OCI-M1 (cell line): ENCODE data around the gene LPP.
"Not testable (repeated sequence)": the region's sequence is repeated elsewhere in the genome, so short reads cannot be mapped to it uniquely, and the experiment has no call there.

Experiments used
- DNase-seq: peaks from one replicate; lab custom pipeline; 2025; lab: John Stamatoyannopoulos, UW

LPP gene

DNA sequence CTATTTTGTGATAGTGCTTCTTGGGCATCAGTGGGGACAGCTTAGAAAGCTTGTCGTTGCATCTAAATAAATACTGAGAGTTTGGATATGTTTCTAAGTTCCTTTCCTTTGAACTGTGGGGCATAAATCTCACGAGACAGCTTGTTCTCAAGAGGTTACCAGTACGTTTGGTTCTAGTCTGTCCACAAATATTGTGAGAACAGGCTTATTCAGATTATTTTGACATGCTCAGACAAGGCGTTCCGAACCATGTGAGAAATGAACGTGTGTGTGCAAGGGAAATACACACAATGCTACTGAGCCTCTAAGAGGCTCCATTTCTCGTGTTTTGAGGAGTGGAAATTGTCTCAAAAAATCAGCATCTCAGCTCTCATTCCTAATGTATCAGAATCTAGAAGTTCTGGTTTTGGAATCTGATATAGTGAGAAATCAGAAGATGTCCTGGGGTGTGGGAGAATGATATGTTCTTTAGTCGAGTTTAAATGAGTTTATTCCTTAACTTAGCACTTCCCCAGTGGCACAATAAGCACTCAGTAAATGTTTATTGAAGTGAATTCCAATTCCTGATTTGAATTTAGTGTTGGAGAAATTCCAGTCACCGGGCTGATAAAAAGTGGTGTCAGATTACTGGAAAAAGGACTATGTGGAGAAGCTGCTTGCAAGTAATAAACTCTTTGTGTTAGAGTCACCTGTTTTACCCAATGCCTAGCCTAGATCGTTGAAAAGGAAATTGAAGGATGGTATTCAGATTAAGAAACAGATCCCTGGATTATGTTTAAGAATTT is 481.5 kb downstream of the LPP start:
- DNase-seq: no peak

DNA sequence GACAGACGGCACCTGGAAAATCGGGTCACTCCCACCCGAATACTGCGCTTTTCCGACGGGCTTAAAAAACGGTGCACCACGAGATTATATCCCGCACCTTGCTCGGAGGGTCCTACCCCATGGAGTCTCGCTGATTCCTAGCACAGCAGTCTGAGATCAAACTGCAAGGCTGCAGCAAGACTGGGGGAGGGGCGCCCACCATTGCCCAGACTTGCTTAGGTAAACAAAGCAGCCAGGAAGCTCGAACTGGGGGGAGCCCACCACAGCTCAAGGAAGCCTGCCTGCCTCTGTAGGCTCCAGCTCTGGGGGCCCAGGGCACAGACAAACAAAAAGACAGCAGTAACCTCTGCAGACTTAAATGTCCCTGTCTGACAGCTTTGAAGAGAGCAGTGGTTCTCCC is 482.3 kb downstream of the LPP start:
- DNase-seq: not testable (repeated sequence)

DNA sequence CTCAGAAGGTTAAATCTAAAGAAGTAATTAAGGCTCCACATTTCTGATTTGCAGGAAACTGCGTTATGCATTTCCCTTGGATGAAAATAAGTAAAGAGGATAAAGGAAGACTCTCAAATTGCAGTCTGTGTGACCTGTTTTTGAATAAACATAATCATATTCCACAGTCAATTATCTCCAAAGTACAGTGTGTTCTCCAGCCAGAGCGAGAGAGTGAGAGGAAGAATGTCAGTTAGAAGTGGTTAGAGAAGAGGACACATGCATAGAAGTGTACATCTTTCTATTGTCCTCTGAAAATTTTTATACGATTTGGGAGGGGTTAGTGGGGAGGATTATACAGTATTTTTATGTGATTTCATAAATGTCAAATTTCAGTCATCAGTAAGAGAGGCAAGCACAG is 487.1 kb downstream of the LPP start:
- DNase-seq: no peak

DNA sequence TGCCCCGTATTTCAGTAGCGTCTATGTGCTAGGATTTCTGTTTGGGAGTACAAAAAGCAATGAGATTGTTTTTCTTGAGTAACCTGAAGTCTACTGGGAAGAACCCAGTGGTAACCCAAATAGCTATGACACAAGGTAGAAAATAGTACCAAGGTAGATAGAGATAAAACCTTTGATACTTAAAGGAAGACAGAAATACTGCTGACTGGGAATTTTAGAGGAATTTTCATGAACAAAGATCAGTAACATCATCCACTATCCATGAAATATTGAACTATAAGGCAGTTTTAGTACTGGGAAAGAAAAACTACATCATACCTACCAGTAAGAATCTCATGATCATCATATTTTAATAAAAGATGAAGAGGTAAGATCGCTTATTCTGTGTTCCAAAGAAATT is 489.8 kb downstream of the LPP start:
- DNase-seq: no peak

DNA sequence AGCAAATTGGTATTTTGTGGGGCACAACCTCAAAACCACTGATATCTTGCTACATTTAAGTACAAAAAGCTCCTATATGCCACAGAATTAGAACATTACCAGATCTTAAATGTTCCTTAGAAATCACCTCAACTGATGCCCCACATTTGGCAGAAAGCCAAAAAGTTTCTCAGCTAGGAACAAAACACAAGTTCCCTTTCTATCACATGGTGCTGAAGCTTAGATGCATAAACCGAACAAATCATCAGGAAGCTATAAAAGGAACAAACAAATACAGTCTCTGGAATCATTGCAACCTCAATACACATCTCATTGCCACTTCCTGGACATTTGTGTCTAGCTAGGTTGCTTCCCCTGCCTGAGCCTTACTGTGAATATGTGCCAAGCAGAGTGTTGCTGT is 492.6 kb downstream of the LPP start:
- peak; percentile 10 for DNase-seq

DNA sequence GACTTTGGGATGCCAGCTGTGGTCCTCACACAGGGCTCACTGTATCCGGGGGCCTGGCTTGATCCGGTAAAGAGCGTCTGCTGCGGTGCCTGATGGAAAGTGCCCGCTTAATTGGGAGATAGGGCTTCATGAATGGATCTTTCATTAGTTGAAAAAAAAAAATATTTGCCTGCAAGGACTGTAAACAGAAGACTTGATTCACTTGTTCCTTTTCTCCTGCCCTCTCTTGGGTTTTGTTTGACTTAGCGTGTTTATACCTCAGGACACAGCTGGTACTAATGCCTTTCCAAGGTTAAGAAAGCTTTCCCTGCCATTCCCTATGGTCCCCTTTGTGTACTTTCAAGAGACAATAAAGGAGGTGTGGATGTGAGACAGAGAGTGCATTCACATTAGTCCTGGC is 493.3 kb downstream of the LPP start:
- no peak for DNase-seq

DNA sequence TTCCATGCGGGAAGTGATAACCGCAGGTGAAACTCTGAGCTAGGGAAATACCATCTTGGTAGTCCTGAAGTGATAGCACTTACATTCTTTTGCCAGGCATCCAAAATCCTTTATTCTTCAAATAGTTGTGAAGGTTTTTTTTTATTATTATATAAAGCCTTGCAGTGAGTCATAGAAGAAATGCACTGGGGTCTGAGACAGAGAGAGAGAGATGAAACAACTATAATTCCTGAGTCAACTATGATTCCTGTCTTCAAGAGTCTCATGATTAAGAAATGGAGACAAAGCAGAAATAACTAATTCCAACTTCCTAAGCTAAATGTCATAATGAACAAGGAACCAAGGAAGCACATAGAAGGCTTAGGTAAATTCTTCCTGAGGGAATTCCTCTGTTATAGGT is 495.6 kb downstream of the LPP start:
- no peak for DNase-seq

DNA sequence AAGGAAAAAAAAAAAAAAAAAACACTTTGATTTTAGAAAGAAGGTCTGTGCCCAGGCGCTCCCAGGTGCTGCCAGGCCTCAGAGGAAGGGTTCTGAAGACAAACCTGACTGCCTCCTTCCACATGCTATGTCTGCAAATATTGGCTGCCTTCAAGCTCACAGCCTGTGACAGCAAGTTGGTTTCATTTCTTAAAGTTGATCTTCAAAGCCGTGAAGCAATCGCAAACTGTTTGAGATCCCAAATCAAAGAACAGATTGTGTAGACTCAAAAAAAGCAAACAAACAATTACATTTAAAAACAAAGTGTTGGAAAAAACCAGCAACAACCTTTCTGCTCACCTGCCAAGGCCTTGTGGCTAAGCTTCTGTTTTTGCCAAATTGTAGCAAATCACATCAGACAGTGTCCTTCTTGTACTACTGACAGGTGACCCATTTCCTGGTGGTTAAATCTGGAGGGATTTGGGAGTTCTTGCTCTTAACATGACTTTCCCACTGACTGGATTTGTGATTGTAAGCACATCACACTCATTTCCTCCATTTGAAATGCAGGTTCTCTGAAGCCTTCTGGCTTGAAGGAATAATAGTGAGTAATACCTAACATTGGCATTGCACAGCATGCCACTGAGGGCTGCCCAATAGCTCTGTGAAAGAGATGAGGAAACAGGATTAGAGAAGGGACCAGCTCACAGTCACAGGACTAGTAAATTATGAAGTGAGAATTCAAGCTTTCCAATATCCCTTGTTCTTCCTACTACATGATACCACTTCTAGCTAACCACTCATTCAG is 502.4 kb downstream of the LPP start:
- no peak for DNase-seq

DNA sequence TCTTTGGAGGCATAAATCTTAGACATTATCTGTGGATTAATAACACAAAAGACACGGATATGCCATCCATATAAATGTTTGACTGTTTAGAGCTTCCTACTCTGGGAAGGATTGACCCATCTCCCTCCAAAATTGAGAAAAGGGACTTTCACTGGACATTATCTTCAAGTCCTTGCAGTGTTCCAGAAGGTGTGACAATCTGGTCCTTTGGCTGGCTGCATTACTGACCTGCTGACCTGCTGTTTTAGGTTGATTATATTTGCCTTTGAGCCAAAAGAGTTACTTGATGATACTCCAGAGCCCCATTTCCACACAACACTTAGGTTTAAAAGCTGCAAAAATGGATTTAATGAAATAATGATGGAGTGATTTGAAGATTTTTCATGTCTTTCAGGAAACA is 504.6 kb downstream of the LPP start:
- DNase-seq: no peak

DNA sequence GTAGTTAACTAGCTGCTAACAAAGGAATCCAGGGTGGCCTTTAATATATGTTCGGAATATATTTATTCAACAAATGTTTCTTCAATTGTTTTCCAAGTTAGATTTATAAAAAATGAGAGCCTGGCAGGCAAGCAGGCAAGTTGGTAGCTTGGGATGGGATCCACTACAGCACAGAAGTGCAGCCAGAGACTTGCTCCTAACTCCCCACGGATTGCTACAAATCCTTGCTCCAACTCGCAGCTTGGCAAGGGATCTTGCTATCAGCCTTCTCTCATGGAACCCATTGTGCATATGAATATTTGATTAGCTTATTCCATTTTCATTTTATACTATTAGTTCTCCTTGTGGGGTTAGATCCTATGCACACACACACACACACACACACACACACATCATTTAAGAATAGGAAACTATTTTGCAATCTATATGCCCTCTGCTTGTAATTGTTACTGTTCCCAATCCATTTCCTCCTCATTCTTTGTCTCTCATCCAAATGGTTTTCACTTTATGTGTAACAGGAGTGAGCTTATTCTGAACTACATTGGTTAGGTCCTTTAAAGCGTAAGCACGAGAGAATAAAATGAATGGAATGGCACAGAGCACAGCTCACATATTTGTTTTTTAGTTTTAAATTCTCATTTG is 505.6 kb downstream of the LPP start:
- DNase-seq: no peak

DNA sequence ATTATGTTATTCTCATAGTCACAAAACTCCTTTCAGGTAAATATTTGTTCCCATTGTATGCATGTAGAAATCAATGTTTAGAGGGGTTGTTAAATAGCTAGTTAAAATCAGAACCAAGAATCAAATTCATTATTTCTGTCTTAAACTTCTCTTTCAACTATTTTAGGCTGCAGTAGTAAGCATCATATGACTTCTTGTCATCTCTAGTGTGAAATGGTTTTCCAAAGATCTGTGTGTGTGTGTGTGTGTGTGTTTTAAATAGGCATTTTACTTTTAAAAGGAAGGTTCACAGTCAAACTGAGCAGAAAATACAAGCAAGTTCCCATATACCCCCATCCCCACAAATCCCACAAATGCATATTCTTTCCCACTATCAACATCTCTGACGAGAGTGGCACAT is 506.5 kb downstream of the LPP start:
- DNase-seq: no peak

DNA sequence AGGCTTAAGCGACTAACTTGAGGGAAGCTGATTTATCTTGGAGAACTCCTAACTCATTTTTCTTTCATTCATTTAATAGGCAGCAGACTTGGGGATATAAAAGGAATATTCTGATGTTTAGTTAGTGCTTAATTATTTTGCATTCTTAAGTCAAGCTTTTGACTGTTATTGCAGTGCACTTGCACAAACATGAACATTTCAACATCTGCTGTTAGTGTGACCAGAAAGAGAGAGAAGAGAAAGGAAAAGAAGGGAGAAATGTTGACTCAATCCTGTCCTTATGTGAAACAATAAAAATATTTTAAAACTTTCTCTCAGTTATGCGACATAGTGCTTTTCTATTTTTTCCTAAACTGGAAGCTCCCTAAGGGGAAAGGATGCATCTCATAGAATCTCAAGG is 507.8 kb downstream of the LPP start:
- no peak for DNase-seq

DNA sequence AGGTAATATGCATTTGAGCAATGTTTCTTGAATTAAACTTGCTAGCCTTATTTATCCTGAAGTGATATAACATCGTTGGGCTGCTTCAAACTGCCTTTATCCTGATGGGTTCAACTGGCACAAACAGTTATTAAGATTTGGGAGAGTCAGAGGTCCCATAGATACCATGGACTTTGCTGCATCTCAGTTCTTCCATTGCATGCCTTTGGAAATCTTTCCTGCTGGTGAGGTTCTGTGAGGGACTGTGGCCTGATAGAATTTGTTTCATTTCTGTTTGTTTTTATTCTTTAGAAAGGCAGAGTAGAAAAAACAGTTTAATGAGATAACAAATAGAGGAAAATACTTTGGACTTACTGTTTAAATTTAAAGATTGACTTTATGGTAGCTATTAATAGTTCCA is 508.3 kb downstream of the LPP start:
- no peak for DNase-seq

DNA sequence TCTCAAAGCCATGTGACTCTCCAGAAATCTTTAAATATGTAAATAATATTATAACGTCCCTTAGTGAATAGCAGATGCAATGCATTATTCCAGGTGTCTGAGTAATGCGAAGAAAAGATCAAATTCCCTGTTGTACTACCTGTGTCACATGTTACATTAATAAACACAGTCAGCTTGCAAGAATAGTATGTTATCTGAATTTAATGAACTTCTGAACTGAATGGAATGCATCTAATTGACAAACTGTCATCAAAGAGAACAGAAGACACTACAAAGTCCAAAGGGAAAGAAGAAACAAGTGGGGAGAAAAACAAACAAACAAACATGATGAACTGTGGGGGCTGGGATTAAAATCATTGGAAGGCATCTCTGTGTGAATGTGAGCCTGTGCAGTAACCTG is 508.8 kb downstream of the LPP start:
- no peak for DNase-seq

DNA sequence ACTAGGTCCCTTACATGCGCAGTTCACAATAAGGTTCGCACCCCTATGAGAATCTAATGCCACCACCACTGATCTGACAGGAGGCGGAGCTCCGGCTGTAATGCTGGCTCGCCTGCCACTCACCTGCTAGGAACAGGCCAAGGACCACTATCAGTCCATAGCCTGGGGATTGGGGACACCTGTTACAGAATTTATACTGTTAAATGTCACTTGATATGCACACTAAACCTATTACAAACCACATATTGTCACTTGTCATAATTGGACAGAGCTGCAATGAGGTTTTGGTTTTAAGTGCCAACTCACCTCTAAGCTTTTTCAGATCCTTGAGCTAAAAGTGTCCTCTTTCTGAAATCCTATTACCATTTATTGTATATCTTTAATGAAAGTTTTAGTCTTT is 509.9 kb downstream of the LPP start:
- no peak for DNase-seq

DNA sequence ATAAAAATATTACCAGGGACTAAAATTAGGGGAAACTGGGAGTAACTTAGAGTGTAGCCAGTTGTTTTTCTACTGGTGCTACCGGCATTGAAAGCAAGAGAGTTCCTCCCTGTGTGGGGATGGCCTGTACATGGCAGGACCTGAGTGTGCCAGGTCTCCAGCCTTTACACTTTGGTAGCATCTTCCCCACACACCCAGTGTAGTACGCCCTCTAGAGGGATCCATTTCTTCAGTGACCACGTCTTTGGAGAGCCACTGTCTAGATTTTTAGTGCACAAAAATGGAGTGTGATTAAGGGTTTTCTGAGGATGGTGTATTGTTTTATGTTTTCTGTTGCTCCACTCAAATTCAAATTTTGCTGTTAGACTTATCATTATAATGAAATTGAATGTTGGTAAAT is 510.8 kb downstream of the LPP start:
- DNase-seq: peak; percentile 33

DNA sequence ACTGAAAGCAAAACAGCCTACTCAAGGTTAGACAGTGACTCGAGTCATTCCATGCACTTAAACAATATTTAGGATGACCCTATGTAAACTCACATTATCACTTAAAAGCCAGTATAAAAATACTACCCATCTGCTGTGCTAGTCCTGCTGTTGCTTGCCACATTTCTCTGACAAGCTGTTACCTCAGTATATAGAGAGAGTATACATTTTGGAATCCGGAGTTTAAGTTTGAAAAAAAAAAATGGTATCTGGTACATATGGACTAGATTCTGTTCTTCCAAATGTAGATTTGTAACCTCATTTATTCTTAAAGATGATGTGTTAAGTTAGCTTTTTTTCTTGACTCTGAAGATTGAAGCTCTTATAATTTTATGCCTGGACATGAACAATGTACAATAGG is 514.0 kb downstream of the LPP start:
- no peak for DNase-seq

DNA sequence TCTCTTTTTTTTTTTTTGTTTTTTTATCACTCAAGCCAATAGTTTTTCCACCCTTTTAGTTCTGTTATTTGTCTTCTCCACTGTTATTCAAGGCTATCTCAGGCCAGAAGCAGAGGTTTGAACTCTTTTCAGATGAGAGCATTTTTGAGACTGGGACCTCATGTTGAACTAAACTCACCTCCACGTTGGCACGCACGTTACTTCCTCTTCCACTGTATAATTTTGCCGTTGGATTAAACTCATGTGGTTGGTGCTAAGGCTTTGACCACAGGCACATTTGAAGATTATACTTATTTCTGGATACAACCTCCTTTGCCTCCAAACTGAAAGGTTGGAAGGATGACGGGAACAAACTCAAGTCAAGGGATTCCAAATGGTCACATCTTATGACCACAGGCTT is 516.5 kb downstream of the LPP start:
- DNase-seq: no peak

DNA sequence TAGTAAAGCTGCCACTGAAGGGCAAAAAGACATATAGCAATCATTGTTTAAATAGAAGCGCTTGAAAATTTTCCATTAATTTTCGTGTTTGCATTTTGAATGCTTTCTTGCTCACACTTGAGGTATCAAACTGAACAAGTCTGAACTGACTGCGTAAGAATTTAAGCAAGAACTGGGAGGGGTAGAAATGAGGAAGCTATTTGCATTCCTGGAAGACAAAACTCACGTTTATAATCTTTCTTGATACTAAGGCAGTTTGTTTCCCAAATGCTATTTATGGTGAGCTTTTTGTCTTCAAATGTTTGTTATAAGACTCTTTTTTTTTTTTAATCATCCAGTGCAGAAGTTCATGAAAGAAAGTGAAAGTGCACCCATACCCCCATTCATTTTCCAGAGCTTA is 518.0 kb downstream of the LPP start:
- peak; percentile 43 for DNase-seq

DNA sequence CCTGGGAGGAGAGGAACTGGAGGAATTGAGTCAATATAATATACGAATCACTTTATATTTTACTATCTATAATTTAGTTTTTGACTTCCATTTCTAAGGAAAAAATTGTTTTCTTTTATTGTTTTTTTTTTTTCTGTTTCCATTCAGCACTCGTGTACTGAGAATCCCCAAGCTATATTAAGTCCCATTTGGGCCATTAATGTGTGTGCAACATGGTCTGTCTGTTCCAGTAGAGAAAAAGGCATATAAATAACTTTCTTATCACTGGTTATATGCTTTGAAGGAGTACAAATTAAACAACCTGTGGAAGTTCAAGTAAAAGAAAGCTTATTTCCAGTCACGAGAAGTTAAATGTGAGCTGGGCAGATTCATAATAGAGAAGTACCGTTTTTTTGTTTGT is 518.9 kb downstream of the LPP start:
- DNase-seq: no peak

DNA sequence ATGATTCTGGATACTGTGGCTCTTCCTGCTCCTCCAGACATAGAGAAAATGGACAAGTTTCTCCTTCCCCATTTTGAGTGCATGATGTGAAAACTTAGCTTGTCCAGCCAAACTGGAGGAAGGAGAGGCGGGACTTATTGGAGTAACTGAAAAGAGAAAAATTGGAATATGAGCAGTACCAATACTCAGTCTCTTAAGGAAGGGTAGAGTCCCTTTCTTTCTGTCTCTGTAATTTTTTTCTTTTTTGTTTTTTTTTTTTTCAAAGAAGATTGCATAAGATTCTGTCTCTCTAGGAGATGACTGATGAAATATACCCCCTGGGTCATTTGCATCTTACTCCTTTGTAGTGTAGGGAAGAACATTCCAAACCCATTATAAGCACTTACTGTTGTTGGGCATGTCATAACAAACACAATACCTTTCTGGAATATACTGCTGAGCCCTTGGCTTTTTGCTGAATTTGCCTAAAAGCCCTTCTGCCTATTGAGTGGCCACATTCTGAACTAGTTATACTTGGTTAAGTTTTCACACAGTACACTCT is 519.8 kb downstream of the LPP start:
- peak; percentile 2 for DNase-seq

DNA sequence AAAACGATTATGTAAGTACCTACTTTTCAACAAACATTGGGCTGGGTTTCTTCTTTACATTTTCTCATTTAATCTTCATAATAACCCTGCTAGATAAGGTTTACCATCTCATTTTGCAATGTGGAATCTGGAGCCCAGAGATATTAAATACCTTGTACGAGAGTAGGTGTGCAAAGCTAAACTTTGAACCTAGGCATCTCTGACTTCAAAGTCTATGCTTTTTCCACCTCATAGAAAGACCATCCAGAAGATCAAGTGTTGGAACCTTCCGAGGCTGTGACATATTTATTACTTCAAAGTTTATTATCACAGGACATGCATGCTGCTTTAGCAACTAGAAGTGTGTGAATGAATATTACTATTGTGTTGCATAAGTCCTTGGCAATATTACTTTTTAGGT is 520.6 kb downstream of the LPP start:
- DNase-seq: no peak

DNA sequence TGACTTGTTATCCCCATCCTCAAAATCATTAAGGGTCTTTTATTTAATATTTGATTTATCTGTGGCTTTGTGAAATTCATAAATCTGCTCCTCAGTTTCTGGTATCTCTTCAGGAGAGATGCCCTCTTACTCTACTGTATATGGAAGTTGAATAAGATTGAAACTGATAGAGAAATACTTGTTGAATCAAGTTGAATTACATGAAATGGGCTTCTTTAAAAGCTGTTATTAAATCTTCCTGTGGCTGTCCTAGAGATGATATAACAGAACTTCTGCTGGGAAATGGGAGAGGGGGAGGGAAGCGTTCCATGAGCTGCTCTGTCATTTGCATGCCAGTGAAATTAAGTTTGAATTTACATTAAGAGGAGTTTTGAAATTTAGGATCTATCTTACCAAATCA is 523.4 kb downstream of the LPP start:
- no peak for DNase-seq
